Hepatocyte (in vitro differentiated cells): ENCODE data around the gene MEGF8. TPM values are rescaled to one million over a fixed set of nuclear protein-coding genes. Genes with fewer than 3 reads are reported as not detected.
A peak's percentile ranks its signal among the peaks of the same experiment; 100 is the strongest.

Experiments
- DNase-seq: peaks from one replicate; pipeline ENCODE4 v3.0.0-alpha.2; 2016; ENCODE audit warnings: low spot score
- H2AFZ ChIP-seq: fragments of 200-600 bp; sonication (generic); 2 replicates; pipeline ENCODE4 v1.6.0; 2016; ENCODE audit warnings: antibody characterized with exemption, mild to moderate bottlenecking
- H3K27ac ChIP-seq: fragments of 200-600 bp; sonication (generic); 2 replicates; pipeline ENCODE4 v1.5.1; 2016; ENCODE audit warnings: mild to moderate bottlenecking
- H3K27me3 ChIP-seq: fragments of 200-600 bp; sonication (generic); 2 replicates; pipeline ENCODE4 v1.6.1; 2016
- H3K36me3 ChIP-seq: fragments of 200-600 bp; sonication (generic); replicated peaks from 2 replicates; pipeline ENCODE4 v1.5.1; 2016; ENCODE audit warnings: low read depth; ENCODE audit not compliant: insufficient read depth
- H3K4me1 ChIP-seq: fragments of 200-600 bp; sonication (generic); 2 replicates; pipeline ENCODE4 v1.5.1; 2016; ENCODE audit warnings: mild to moderate bottlenecking, moderate library complexity; ENCODE audit not compliant: insufficient read depth
- H3K4me2 ChIP-seq: fragments of 200-600 bp; sonication (generic); 2 replicates; pipeline ENCODE4 v1.6.0; 2016
- H3K4me3 ChIP-seq: fragments of 200-600 bp; sonication (generic); 2 replicates; pipeline ENCODE4 v1.5.1; 2016; ENCODE audit warnings: mild to moderate bottlenecking
- H3K79me2 ChIP-seq: fragments of 200-600 bp; sonication (generic); 2 replicates; pipeline ENCODE4 v1.6.0; 2017; ENCODE audit warnings: mild to moderate bottlenecking
- H3K9me2 ChIP-seq: fragments of 200-600 bp; sonication (generic); replicated peaks from 2 replicates; pipeline ENCODE4 v1.6.0; 2017; ENCODE audit warnings: mild to moderate bottlenecking; ENCODE audit not compliant: insufficient read depth
- H3K9me3 ChIP-seq: fragments of 200-600 bp; sonication (generic); 2 replicates; pipeline ENCODE4 v1.5.1; 2016; ENCODE audit warnings: low read depth, mild to moderate bottlenecking
- H4K20me1 ChIP-seq: fragments of 200-600 bp; sonication (generic); 2 replicates; pipeline ENCODE4 v1.6.0; 2016; ENCODE audit warnings: mild to moderate bottlenecking; ENCODE audit not compliant: insufficient read depth, poor library complexity, severe bottlenecking
- CTCF ChIP-seq: fragments of 200-600 bp; sonication (generic); IDR thresholded peaks from 2 replicates; pipeline ENCODE4 v1.5.1; 2016; ENCODE audit warnings: antibody characterized with exemption, mild to moderate bottlenecking; ENCODE audit not compliant: poor library complexity
- EZH2 ChIP-seq: fragments of 200-600 bp; sonication (generic); IDR thresholded peaks from 2 replicates; pipeline ENCODE4 v1.6.1; 2016; ENCODE audit warnings: antibody characterized with exemption, mild to moderate bottlenecking, borderline replicate concordance
- EZH2phosphoT487 ChIP-seq: fragments of 200-600 bp; sonication (generic); IDR thresholded peaks from one replicate; pipeline ENCODE4 v1.6.1; 2018; ENCODE audit warnings: antibody characterized with exemption, mild to moderate bottlenecking, low read depth, moderate library complexity; ENCODE audit not compliant: unreplicated experiment, severe bottlenecking
- WGBS: methylation state at CpG from one replicate; pipeline ENCODE4 v1.1.6; 2016; ENCODE audit warnings: low lambda C conversion rate; ENCODE audit errors: missing lambda C conversion rate; 5-methylcytosine and 5-hydroxymethylcytosine counted together
- polyA plus RNA-seq: library from polyadenylated mRNA; unstranded; fragments of >200 nt; fragmentation: Nextera tagmentation; extraction: Ambion mirVana; gene quantifications from 2 replicates; pipeline ENCODE4 v1.2.1, GENCODE V29; 2016
- total RNA-seq: library from RNA; depleted of rRNA; stranded (reverse); fragments of >200 nt; gene quantifications from 2 replicates; pipeline ENCODE4 v1.2.3, GENCODE V29; 2014

The MEGF8 gene
- total and polyA plus RNA-seq, 2 experiments from 2014 or later: 8.3 to 19.2 TPM

- H3K4me1 ChIP-seq: no peaks in the 10 kb centered on the region
- H3K9me3 ChIP-seq: no peaks in the 10 kb centered on the region
- no peaks in the 10 kb centered on the region for H3K36me3 ChIP-seq
- H3K27ac ChIP-seq: no peak overlapping the region
- no peak for DNase-seq
- TF ChIP-seq CTCF (no peak), EZH2phosphoT487 (no peak), EZH2 (no peak)
- H4K20me1 ChIP-seq: no peaks in the 10 kb centered on the region
- H3K79me2 ChIP-seq: no peaks in the 10 kb centered on the region
- 55% methylated on average over 2 of the region's 2 CpGs for WGBS
- H3K4me2 ChIP-seq: no peak overlapping the region
- H3K9me2 ChIP-seq: no peaks in the 10 kb centered on the region
- H3K27me3 ChIP-seq: peaks cover 24% of the 10 kb centered on the region
- H2AFZ ChIP-seq: no peak overlapping the region
- H3K4me3 ChIP-seq: no peak overlapping the region
Measured at GRCh38 chr19:42311657-42312056, 13.8 kb upstream of the MEGF8 start.

DNA sequence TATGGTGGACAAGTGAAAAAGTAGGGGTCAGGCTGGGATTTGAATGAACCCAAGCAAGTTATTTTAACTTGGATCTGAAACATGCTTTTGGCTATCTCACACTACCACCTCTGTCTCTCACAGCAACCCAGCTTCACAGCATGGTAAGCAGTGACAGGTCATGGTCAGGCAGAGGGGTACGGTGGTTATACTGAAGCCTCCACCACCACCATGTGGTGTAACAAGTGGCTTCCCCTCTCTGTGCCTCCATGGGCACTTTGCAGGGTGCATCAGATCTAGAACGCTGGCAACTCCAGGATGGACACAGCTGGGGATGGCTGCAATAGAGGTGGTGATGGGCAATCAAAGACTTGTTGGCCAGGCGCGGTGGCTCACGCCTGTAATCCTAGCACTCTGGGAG, 13.1 kb upstream of the MEGF8 start:
- TF ChIP-seq CTCF: no peak
- no peak for TF ChIP-seq EZH2
- no peak for TF ChIP-seq EZH2phosphoT487
- Histone ChIP-seq H3K4me1 (no peaks in the 10 kb centered on the region), H2AFZ (no peak overlapping the region), H3K9me2 (no peaks in the 10 kb centered on the region), H4K20me1 (no peaks in the 10 kb centered on the region), H3K36me3 (no peaks in the 10 kb centered on the region), H3K79me2 (no peaks in the 10 kb centered on the region), H3K4me3 (no peak overlapping the region), H3K27ac (no peak overlapping the region), H3K27me3 (peaks cover 24% of the 10 kb centered on the region), H3K9me3 (no peaks in the 10 kb centered on the region), H3K4me2 (peak overlapping the region; percentile 96)
- 82% methylated on average over 5 of the region's 5 CpGs for WGBS
- DNase-seq: no peak

DNA sequence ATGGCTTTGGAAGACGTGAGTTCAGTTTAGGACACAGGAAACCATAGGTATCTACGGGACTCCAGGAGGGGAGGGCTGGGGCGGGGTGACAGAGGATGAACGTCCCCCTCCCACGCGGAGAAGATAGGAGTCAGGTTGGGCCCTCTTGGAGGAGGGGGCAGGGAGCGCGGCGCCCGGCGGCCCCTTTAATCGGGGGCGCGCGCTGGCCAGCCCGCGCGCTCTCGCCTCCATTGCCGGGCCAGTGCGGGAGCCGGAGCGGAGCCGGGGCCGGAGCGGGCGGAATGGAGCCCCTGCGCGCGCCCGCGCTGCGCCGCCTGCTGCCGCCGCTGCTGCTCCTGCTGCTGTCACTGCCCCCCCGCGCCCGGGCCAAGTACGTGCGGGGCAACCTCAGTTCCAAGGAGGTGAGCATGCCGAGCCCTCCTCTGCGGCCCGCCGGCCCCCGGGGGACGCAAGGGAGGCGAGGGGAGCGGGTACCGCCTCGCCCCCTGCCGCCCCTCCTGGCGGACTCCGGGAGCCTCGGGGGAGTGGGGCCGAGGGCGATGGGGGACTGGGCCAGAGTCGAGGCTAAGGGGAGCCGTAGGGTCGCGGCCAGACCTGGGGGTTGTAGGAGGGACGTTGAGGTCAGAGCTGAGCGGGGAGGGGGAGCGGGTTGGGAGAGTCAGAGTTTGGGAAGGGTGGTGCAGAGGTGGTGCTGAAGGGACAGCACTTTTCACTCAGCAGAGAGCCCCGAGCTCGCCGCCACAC, 12.2 kb upstream of the MEGF8 start, which contains the start of gene TMEM145:
Gene TMEM145, plus strand, starts transcription at position 214 of the 744 bp plus-strand sequence. Its CDS starts 68 bp downstream, at position 282.
- Histone ChIP-seq H3K4me3 (peak within 1 kb of the TSS; percentile 78), H3K4me2 (peak within 1 kb of the TSS; percentile 96), H3K27me3 (peaks cover 24% of the 10 kb centered on the region), H3K9me3 (no peaks in the 10 kb centered on the region), H3K27ac (no peak within 1 kb of the TSS), H3K36me3 (no peaks in the 10 kb centered on the region), H3K79me2 (no peaks in the 10 kb centered on the region), H2AFZ (peak within 1 kb of the TSS; percentile 80), H4K20me1 (no peaks in the 10 kb centered on the region), H3K9me2 (no peaks in the 10 kb centered on the region), H3K4me1 (no peaks in the 10 kb centered on the region)
- WGBS: under 1% methylated on average over 38 of the region's 67 CpGs
- no peak for TF ChIP-seq EZH2
- TF ChIP-seq CTCF: peak; percentile 14
- peak; percentile 80 for DNase-seq
